DMS53 treated with DMSO at 0.1 percent for 48 hours (cell line): ENCODE measurements around the gene SLC25A33.
"Not testable (repeated sequence)": the region's sequence is repeated elsewhere in the genome, so short reads cannot be mapped to it uniquely, and the experiment has no call there.

ENCODE experiments used
- DNase-seq: peaks from one replicate; lab custom pipeline; 2025; ENCODE audit not compliant: unreplicated experiment; lab: John Stamatoyannopoulos, UW

SLC25A33 gene

DNA sequence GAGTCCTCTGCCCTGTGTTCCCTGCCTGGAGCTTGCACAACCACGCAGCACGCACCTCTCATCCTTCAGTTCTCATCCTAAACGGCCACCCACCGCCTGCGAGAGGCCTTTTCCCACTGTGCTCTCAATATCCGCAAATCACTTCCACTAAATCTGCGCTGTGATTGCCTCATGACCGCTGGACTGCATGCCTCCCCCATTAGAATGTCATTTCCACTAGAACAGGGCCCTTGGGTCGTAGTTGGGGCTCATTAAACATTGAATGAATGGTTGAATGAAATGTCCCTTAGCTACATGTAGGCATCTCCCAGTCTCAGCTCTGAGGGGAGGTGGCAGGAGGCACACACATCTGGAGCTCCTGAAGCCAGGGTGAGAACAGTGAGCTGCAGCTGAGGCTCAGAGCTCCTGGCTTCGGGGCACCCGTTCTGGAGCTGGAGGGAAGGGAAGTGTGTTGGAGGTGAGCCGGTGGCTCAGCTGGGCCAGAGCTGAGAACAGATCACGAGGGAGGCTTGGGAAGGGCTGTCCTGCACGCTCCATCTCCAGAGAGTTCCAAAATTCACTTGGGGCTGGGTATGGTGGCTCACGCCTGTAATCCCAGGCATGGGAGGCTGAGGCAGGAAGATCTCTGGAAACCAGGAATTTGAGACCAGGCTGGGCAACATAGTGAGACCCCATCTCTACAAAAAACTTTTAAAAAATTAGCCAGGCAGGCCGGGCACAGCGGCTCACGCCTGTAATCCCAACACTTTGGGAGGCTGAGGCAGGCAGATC, 79.8 kb downstream of the SLC25A33 start:
- no peak for DNase-seq

GRCh38 chr1:9621032-9621431, 81.8 kb downstream of the SLC25A33 start:
- DNase-seq, result no peak

DNA sequence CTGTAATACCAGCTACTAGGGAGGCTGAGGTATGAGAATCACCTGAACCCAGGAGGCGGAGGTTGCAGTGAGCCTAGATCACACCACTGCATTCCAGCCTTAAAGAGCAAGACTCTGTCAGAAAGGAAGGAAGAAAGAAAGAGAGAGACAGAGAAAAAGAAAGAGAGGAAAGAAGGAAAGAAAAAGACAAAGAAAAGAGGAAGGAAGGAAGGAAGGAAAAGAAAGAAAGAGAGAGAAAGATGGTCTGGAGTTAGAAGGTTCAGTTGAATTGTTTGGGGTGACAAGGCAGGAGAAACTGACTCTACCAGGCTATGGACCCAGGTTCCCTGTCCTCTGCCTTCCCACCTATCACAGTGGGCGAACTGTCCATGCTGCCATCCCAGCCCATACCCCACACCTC, 84.8 kb downstream of the SLC25A33 start:
- DNase-seq, result no peak

DNA sequence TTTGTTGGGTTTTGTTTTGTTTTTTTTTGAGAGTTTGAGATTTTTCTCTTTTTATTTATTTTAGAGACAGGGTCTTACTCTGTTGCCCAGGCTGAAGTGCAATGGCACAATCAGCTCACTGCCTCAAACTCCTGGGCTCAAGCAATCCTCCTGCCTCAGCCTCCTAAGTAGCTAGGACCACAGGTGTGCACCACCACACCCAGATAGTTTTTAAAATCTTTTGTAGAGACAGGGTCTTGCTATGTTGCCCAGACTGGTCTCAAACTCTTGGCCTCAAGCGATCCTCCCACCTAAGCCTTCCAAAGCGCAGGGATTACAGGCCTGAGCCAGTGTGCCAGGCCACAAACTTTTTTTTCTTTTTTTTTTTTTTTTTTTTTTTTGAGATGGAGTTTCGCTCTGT, 85.8 kb downstream of the SLC25A33 start:
- not testable (repeated sequence) for DNase-seq

- no peak for DNase-seq
Observed at GRCh38 chr1:9626201-9626608, 86.9 kb downstream of the SLC25A33 start.

DNA sequence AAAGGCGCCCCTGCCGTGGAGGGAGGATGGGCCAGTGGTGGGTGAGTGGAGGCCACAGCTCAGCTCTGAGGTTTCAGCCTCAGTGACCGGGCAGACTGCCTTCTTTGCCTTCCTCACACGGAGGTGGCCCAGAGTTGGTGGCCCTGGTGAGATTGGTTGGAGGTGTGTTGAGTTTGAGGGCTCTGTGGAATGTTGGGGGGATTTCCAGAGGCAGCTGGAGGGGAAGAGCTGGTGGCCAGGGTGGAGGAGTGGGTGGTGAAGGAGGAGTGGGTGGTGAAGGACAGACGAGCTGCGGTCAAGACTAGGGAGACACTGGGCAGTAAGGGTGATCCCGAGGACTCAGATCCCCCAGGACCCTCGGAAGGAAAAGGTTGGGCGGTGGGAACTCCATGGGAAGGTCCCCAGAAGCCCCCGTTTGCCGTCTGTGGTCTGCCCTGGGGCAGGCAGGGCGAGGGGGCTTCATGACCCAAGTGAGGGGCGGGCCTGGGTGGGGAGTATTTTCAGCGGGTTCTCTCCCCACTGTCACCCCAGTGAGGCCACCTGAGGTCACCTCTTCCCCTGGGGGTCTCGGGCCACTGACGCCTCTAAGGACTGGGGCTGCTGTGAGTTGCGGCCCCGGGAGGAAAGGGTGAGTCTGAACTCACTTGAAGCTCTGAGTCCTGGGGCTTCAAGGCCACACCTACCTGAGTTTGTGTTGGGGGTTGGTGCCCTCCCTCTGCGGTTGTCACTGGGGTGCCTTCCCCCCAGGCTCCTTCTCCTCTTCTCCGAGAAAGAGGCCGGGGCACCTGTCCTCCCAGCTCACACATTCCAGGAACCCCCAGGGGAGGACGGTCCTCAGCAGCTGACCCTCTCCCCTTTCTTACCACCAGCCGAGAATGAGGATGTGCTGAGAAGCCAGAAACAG, 89.5 kb downstream of the SLC25A33 start:
- no peak for DNase-seq

- no peak for DNase-seq
Observed at GRCh38 chr1:9629445-9630201, 90.4 kb downstream of the SLC25A33 start.

DNA sequence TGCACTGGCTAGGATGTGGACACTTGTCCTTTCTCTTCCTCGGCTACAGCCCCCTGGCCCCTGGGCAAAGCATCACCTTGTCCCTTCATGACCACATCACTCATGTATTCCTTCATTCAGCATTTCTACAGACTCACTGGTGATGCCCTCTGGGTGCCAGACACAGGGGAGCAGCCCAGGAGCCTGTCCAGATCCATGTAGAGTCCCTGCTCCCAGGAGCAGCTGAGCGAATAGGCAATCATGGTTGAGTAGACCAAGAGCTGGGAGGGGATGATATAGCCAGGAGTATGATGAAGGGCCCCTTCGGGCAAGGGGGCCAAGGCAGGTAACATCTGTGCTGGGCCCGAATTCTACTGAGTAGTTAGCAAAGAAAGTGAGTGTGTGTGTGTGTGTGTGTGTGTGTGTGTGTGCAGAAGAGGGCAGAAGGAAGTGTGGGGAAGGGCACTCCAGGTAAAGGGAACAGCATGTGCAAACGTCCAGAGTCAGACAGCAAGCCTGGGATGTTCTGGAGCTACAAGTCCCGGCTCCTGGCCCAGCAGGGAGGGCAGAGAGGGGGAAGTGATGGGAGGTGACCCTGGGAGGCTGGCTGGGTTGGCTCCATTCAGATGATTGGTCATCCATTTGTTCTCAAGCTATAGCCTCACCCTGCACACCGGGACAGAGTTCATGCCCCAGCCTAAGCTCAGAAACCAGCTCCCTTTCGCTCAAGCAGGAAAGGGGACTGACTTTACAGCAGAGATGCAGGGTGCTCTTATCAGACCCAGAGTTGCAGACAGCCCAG, 91.3 kb downstream of the SLC25A33 start:
- no peak for DNase-seq

DNA sequence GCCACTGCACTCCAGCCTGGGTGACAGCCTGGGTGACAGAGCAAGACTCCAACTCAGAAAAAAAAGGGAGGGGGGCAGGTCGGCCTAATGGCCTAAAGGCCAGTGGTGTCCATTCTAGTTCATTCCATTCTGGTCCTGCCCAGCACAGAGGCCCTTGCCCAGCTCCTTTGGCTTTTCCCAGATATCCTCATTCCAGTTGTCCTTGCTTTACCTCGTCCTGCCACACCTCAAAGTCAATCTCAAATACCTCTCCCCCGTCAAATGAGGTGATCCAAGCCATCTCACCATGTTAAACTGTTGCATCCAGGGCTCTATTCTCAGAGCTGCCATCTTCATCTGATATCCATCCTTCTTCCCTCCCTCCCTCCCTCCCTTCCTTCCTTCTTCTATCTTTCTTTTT, 92.3 kb downstream of the SLC25A33 start:
- DNase-seq, result no peak

DNA sequence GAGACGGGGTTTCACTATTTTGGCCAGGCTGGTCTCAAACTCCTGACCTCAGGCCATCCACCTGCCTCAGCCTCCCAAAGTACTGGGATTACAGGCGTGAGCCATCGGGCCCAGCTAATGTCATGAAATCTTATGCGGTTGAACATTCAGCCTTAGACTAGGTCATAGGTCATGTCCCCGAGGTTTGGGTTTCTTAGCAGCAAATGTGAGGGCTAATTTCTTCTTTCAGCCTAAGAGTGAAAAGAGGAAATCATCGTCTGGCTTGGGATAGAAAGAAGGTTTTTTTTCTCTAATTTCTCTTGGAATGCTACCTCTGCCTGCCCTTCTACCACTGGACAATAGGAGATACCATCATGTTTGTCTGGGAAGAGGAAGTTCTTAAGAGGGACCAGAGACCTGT, 94.2 kb downstream of the SLC25A33 start:
- no peak for DNase-seq

GRCh38 chr1:9634582-9634981, 95.3 kb downstream of the SLC25A33 start:
- no peak for DNase-seq
